DMS 273 (cell line): ENCODE data around the gene NAT10.
A peak's percentile ranks its signal among the peaks of the same experiment; 100 is the strongest.
"Not testable (repeated sequence)": the region's sequence is repeated elsewhere in the genome, so short reads cannot be mapped to it uniquely, and the experiment has no call there.

Experiments
- DNase-seq: peaks from one replicate; lab custom pipeline; 2025; ENCODE audit not compliant: unreplicated experiment; lab: John Stamatoyannopoulos, UW

NAT10 gene

DNA sequence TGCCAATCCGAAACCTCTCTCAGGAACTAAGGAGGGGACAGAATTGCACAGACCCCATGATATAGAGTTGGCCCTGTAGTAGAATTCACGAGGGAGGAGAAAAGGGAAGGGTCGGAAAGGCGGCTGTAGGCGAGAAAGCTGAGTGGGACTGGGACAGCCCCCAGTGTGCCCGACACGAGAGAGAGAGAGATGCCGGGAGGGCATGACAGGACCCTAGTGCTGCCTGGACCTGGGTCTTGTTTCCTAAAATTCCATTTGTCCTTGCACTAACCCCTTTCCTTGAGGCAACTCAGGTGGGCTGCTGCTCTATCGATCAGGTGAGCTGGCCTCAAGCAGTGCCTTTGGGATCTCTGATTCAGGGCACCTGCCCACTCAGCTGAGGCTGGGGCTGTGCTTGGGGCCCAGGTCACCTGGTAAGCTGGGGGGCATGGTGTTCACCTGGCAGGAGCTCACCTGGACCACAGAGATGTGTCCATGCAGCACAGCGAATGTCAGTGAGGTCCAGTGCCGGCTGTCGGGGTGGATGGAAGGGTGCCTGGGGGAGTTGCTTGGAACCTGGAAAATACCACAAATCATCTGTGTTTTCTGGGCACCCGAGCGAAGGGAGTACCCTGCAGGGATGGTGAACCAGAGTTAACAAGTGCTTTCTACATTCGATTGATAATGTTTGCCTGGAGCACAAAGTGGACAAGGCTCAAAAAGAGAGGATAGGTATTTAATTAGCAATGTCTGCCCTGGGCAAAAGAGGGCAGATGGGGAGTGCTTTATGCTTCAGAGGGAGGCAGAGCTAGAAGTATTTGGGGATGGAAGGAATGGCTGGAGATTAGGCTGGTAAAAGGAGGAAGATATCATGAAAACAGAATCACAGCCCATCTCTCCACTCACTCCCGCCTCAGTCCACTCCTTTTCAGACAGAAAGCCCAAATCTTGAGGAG lies 61.6 kb downstream of the NAT10 start:
- no peak for DNase-seq

GRCh38 chr11:34167961-34168360 lies 62.5 kb downstream of the NAT10 start:
- DNase-seq = no peak

- no peak for DNase-seq
Observed at GRCh38 chr11:34168642-34169420, 63.4 kb downstream of the NAT10 start.

- peak; percentile 25 for DNase-seq
Observed at GRCh38 chr11:34169686-34170085, 64.3 kb downstream of the NAT10 start.

DNA sequence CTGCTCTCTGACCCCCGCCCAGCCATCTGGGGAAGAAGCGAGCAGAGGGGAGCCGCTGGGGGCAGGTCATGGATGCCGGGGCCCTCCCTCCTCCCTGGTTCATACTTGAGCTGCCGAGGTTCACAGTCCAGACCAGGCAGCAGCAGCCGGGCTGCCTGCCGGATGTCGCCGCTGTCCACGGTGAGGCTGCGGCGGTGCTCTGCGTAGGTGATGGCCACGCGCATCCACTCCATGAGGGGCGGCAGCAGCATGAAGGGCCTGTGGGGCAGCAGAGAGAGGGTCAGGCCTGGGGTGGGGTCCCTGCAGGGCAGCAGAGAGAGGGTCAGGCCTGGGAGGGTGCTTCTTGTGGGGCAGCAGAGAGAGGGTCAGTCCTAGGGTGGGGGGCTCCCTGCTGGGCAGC lies 67.6 kb downstream of the NAT10 start:
- no peak for DNase-seq

DNA sequence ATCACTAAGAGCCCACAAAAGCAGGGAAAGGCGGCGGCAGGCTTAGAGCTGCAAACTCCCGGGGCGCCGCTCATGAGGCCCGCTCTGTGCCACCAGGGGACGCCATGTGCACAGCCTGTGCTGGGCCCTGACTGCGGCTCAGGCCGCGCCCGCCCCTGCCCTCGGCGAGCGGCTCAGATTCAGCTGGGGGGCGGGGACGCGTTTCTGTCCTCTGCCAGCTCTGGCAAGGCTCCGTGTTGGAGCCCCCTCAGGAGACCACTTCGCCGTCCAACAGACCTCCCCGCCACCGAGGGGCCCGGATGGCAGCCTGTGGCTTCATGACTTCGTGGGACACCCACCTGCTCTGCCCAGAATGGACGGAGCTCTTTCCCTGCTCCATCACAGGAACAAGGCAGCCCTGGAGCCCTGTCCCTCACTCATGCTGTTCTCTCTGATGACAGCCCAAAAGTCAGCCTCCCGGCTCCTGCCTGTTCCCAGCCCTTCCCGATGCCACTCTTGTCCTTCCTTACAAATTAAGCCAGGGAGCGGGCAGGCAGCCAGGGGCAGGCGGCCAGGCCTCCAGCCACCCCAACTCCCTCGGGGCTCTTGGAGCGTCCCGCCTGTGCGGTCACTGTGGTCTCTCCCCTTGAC lies 69.1 kb downstream of the NAT10 start:
- peak; percentile 85 for DNase-seq

- DNase-seq = no peak
Observed at GRCh38 chr11:34175284-34176019, 70.0 kb downstream of the NAT10 start.

- peak; percentile 8 for DNase-seq
Observed at GRCh38 chr11:34176751-34177209, 71.4 kb downstream of the NAT10 start.

DNA sequence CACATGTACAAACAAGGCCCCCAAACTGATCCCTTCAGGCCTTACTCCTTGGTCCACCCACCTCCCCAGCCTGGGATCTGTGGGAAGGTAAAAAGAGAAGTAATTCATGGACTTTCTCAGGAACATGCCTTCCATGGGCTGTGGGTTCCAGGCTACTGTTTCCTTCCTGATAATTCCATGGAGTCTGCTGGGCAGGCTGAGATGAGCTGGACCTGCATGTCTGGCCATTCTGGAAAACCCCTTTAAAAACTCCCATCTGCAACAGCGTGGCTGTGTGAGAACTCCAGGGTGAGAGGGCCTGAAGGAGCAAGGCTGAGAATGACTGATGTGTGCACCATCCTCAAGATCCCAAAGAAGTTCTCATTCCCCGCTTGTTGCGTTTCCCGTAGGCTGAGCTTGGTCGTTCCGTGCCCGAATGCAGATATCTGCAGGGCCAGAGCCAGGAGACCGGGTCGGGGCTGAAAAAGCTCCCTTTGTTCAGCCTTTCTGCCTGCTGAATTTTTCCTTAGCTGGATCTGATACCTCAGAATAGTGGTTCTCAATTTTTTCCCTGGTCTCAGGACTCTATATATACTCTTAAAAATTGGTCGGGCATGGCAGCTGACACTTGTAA lies 72.9 kb downstream of the NAT10 start:
- no peak for DNase-seq

GRCh38 chr11:34179026-34179675 lies 73.7 kb downstream of the NAT10 start:
- DNase-seq = no peak

DNA sequence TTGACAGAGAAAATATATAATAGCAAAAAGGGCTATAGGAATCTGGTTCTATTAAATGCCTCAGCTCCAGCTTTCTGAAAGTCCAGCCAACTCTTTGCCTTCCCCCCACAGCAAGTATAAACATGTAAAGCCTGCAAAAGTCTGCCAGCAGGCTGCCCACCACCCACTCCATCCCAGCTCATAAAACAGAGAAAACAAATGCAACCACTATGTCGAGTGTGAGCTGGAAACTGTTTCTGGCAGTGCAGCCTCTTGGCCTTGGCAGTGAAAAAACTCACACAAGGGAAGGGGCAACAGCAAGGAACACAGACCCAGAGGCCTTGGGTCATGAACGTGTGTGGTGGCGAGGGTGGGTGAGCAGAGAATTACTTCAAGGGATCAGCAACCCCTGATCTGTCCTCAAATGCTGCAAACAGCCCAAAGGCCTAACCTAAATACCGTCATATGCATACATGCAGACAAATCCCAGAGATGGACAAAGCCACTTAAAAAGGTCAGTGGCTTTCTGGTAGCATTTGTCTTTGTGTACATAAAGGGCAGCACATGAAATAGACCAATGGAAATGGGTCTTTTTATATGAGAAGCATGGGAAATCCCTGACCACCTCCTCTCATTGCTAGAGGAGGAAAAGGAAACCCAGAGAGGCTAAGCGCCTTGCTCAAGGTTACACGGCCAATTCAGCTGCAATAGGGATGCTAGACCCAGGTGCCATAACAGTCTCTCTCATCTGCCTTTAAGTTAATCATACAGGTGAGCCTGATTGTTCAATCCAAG lies 74.8 kb downstream of the NAT10 start:
- DNase-seq = peak; percentile 19

DNA sequence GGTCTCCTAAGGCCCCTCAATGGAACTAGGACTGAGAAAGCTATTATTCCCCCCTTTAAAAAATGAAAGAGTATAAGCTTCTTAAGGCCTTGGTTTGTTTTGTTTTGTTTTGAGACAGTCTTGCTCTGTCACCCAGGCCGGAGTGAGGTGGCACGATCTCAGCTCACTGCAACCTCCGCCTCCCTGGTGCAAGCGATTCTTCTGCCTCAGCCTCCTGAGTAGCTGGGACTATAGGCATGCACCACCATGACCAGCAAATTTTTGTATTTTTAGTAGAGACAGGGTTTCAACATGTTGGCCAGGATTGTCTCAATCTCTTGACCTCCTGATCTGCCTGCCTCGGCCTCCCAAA lies 75.4 kb downstream of the NAT10 start:
- DNase-seq = not testable (repeated sequence)

DNA sequence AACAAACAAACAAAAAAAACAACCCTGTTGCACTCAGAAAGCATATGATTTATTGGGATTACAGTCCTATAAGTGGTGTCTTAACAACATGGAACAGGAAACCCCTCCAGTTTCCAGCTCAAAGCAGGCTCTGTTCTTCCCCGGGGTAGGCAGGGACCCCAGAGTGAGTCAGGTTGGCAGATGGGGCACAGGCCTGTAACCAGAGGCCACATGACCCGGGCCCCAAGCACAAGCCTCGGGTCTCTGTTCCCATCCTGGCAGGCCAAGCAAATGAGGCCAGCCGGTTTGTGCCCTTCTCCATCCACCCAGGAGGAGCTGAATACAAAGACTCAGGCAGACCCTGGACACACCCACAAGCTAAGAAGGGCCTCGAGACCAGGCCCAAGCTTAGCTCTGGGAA lies 75.8 kb downstream of the NAT10 start:
- DNase-seq = peak; percentile 9

DNA sequence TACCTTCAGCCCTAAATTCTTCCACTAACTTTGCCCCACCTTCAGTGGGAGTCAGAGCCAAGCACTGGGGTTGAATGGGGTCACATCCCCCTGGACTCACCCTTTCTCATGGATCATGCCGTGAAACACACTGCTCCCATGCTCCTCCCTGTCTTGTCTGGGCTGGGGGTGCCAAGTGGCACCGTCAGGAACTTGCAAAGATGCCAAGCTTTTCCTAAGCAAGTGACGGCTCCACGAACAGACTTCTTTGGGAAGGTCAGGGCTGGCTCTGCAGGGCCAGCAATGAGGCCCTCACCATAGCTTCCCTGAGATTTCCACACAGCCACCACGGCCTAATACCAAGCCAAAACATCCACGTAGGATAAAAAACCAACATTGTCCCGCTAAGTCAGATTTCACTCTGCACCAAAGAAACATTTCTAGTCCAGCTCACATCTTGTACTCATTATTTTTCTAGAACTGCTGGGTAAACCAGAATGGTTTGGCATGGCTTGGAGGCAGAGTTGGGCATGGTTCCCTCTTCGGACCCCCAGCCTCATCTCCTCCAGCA lies 76.5 kb downstream of the NAT10 start:
- no peak for DNase-seq

DNA sequence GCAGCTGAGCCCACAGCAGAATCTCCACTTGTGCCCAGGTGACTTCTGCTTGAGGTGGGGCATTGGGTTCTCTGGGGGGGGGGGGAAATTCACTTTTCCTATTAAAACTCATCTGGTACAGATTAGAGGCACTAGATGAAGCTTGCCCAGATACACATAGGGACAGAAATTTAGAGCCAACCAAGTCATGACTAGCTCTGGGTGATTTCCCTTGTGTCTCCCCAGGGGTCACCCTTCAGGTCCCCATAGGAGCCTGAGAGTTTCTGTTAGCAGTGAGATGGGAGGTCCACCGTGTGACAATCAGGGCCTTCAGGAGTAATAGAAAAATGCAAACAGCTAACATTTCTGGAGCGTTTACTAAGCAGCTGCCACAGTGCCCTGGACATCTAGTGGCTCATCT lies 77.0 kb downstream of the NAT10 start:
- no peak for DNase-seq

- DNase-seq = no peak
Observed at GRCh38 chr11:34182921-34183685, 77.7 kb downstream of the NAT10 start.

GRCh38 chr11:34183848-34184391 lies 78.5 kb downstream of the NAT10 start:
- DNase-seq = no peak

- peak; percentile 31 for DNase-seq
Observed at GRCh38 chr11:34184505-34185015, 79.1 kb downstream of the NAT10 start.
